ENCODE measurements around the gene IQGAP2. TPM values are rescaled to one million over a fixed set of nuclear protein-coding genes. Genes with fewer than 3 reads are reported as not detected.

IQGAP2 gene
- total RNA-seq, 1 experiment from 2014 or later = not detected

- intact Hi-C loops (cut with micrococcal nuclease; ENCODE audit: unreplicated experiment) = no loop called here
- no peaks in the 10 kb centered on the region for H3K36me3 ChIP-seq (ENCODE audit: low read depth)
- no peak for DNase-seq
- H3K27ac ChIP-seq = no peak overlapping the region
- no peaks in the 10 kb centered on the region for H3K27me3 ChIP-seq (ENCODE audit: insufficient read depth, low read depth)
- no TSS peak for BruUV-seq (replicated peaks)
- no peak overlapping the region for H3K4me2 ChIP-seq
- H4K20me1 ChIP-seq (ENCODE audit: insufficient read depth) = no peaks in the 10 kb centered on the region
- H3F3A ChIP-seq (ENCODE audit: insufficient read depth, low read depth) = no peaks in the 10 kb centered on the region
- H3K9me3 ChIP-seq (ENCODE audit: insufficient read depth, low read depth) = peaks cover 18% of the 10 kb centered on the region
- no peak for TF ChIP-seq EZH2 (IDR thresholded peaks at IDR 0.05; ENCODE audit: low read depth)
- no peak for TF ChIP-seq CTCF (conservative IDR thresholded peaks at IDR 0.05)
- no peaks in the 10 kb centered on the region for H3K79me2 ChIP-seq (ENCODE audit: low read depth)
- H2AFZ ChIP-seq = no peak overlapping the region
- POLR2A ChIA-PET (ENCODE audit: unreplicated experiment) = no interaction called here
- CTCF ChIA-PET = no interaction called here
- no peaks in the 10 kb centered on the region for H3K9me2 ChIP-seq (ENCODE audit: insufficient read depth)
- H3K4me3 ChIP-seq = no peak overlapping the region
- no peaks in the 10 kb centered on the region for H3K4me1 ChIP-seq (replicated peaks; ENCODE audit: insufficient read depth)
Observed at GRCh38 chr5:76729373-76730290, 326.5 kb downstream of the IQGAP2 start.

DNA sequence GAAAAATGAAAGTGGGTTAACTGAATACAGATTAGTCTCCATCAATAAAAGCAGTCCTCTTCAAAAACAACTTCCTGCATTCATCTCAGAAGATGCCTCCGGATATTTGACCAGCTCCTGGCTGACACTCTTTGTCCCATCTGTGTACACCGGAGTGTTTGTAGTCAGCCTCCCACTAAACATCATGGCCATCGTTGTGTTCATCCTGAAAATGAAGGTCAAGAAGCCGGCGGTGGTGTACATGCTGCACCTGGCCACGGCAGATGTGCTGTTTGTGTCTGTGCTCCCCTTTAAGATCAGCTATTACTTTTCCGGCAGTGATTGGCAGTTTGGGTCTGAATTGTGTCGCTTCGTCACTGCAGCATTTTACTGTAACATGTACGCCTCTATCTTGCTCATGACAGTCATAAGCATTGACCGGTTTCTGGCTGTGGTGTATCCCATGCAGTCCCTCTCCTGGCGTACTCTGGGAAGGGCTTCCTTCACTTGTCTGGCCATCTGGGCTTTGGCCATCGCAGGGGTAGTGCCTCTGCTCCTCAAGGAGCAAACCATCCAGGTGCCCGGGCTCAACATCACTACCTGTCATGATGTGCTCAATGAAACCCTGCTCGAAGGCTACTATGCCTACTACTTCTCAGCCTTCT lies 329.4 kb downstream of the IQGAP2 start:
- BruUV-seq (replicated peaks) = no TSS peak
- ChIA-PET POLR2A (ENCODE audit: unreplicated experiment) (no interaction called here), CTCF (no interaction called here)
- Histone ChIP-seq H3K4me1 (replicated peaks; ENCODE audit: insufficient read depth) (no peaks in the 10 kb centered on the region), H3K9me3 (ENCODE audit: insufficient read depth, low read depth) (peaks cover 18% of the 10 kb centered on the region), H3K9me2 (ENCODE audit: insufficient read depth) (no peaks in the 10 kb centered on the region), H2AFZ (no peak overlapping the region), H3K4me2 (no peak overlapping the region), H3K27me3 (ENCODE audit: insufficient read depth, low read depth) (no peaks in the 10 kb centered on the region), H3K4me3 (no peak overlapping the region), H3K36me3 (ENCODE audit: low read depth) (no peaks in the 10 kb centered on the region), H3K79me2 (ENCODE audit: low read depth) (no peaks in the 10 kb centered on the region), H3K27ac (no peak overlapping the region), H3F3A (ENCODE audit: insufficient read depth, low read depth) (no peaks in the 10 kb centered on the region), H4K20me1 (ENCODE audit: insufficient read depth) (no peaks in the 10 kb centered on the region)
- TF ChIP-seq CTCF (conservative IDR thresholded peaks at IDR 0.05) (no peak), EZH2 (IDR thresholded peaks at IDR 0.05; ENCODE audit: low read depth) (no peak)
- intact Hi-C loops (cut with micrococcal nuclease; ENCODE audit: unreplicated experiment) = no loop called here
- DNase-seq = no peak

- POLR2A ChIA-PET (ENCODE audit: unreplicated experiment) = no interaction called here
- CTCF ChIA-PET = no interaction called here
- Histone ChIP-seq H3K36me3 (ENCODE audit: low read depth) (no peaks in the 10 kb centered on the region), H3K79me2 (ENCODE audit: low read depth) (no peaks in the 10 kb centered on the region), H3K9me3 (ENCODE audit: insufficient read depth, low read depth) (peaks cover 18% of the 10 kb centered on the region), H4K20me1 (ENCODE audit: insufficient read depth) (no peaks in the 10 kb centered on the region), H3K4me1 (replicated peaks; ENCODE audit: insufficient read depth) (no peaks in the 10 kb centered on the region), H3F3A (ENCODE audit: insufficient read depth, low read depth) (no peaks in the 10 kb centered on the region), H2AFZ (no peak overlapping the region), H3K4me3 (no peak overlapping the region), H3K27ac (no peak overlapping the region), H3K9me2 (ENCODE audit: insufficient read depth) (no peaks in the 10 kb centered on the region), H3K4me2 (no peak overlapping the region), H3K27me3 (ENCODE audit: insufficient read depth, low read depth) (no peaks in the 10 kb centered on the region)
- no TSS peak for BruUV-seq (replicated peaks)
- no peak for TF ChIP-seq CTCF (conservative IDR thresholded peaks at IDR 0.05)
- no peak for TF ChIP-seq EZH2 (IDR thresholded peaks at IDR 0.05; ENCODE audit: low read depth)
- intact Hi-C loops (cut with micrococcal nuclease; ENCODE audit: unreplicated experiment) = no loop called here
- DNase-seq = no peak
Observed at GRCh38 chr5:76733049-76733417, 329.9 kb downstream of the IQGAP2 start.
